Measurements from ENCODE around the gene DNAH11. TPM values are rescaled to one million over a fixed set of nuclear protein-coding genes. Genes with fewer than 3 reads are reported as not detected.

DNAH11 gene
- total RNA-seq, 1 experiment from 2014 or later = 0.39 TPM

- TF ChIP-seq TCF7L2 (IDR thresholded peaks at IDR 0.05; ENCODE audit: borderline replicate concordance, extremely low read depth, insufficient read depth, insufficient read length) (peak; percentile 23), CBX3 (IDR thresholded peaks at IDR 0.05; ENCODE audit: low read depth) (no peak; the same call in 1 of the 2 replicates)
- TF ChIP-seq, protein P1, sequence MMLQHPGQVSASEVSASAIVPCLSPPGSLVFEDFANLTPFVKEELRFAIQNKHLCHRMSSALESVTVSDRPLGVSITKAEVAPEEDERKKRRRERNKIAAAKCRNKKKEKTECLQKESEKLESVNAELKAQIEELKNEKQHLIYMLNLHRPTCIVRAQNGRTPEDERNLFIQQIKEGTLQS (IDR thresholded peaks at IDR 0.05) = no peak
These were observed 402.8 kb downstream of the DNAH11 start, which contains the start of gene CDCA7L (continued) for GRCh38 chr7:21945454-21946221.

GRCh38 chr7:21946222-21946709 lies 403.4 kb downstream of the DNAH11 start:
- Histone ChIP-seq H3K27me3 (ENCODE audit: insufficient read depth, low read length) (no peaks in the 10 kb centered on the region), H2AFZ (ENCODE audit: low read depth, low read length, poor library complexity, severe bottlenecking) (peak overlapping the region; percentile 66), H3K4me1 (ENCODE audit: control insufficient read depth in 1 of 2, insufficient read depth in 2 of 2, low read length in 2 of 2) (peaks cover 12 to 19% of the 10 kb centered on the region in 2 experiments), H4K20me1 (ENCODE audit: insufficient read depth) (no peaks in the 10 kb centered on the region), H3K79me2 (ENCODE audit: insufficient read depth, low read length) (peaks cover 40% of the 10 kb centered on the region), H3K9me3 (ENCODE audit: control insufficient read depth in 1 of 2, insufficient read depth in 1 of 2, low read depth in 1 of 2, low read length in 2 of 2) (no peaks in the 10 kb centered on the region), H3K9ac (ENCODE audit: low read length) (peak overlapping the region; percentile 89), H3K27ac (ENCODE audit: low read depth, low read length) (peak overlapping the region; percentile 93), H3K4me3 (replicated peaks in 1 of 2; ENCODE audit: low read depth in 1 of 2, low read length in 2 of 2) (peak overlapping the region; percentile 84 to 90), H3K4me2 (ENCODE audit: low read length) (peak overlapping the region; percentile 97), H3K36me3 (ENCODE audit: control insufficient read depth in 1 of 2, insufficient read depth in 2 of 2, low read length in 2 of 2) (no peaks in the 10 kb centered on the region), H3K9me2 (ENCODE audit: insufficient read depth) (no peaks in the 10 kb centered on the region)
- intact Hi-C loops (cut with micrococcal nuclease) = no loop called here
- peak; percentile 16 for ATAC-seq
- ChIA-PET POLR2A (interaction anchor here (1.4 kb wide), 1 partner anchor 25 kb away, joined by 7 read pairs; no protein-coding TSS in a partner anchor), RAD21 (ENCODE audit: low non-redundant PET in 1 of 2, low total read pairs in 2 of 2, uncharacterized antibody in 2 of 2, unreplicated experiment in 2 of 2) (no interaction called here), CTCF (no interaction called here)
- no peak for DNase-seq (ENCODE audit: low read depth, low spot score)
- TF ChIP-seq, protein P1 (IDR thresholded peaks at IDR 0.05) = no peak
- TF ChIP-seq CBX3 (IDR thresholded peaks at IDR 0.05; ENCODE audit: low read depth) = 0 out of 2 replicates have a peak, but pooled peaks have one; percentile 13
- BruUV-seq (replicated peaks) = TSS peak; percentile 71

GRCh38 chr7:21947056-21947455 lies 404.2 kb downstream of the DNAH11 start:
- no peaks in the 10 kb centered on the region for H3K36me3 ChIP-seq (ENCODE audit: control insufficient read depth in 1 of 2, insufficient read depth in 2 of 2, low read length in 2 of 2)
- peak overlapping the region; percentile 23 for H2AFZ ChIP-seq (ENCODE audit: low read depth, low read length, poor library complexity, severe bottlenecking)

More at GRCh38 chr7:21947056-21947455, 404.2 kb downstream of the DNAH11 start:
- H3K9ac ChIP-seq (ENCODE audit: low read length) = no peak overlapping the region
- H3K79me2 ChIP-seq (ENCODE audit: insufficient read depth, low read length) = peaks cover 32% of the 10 kb centered on the region
- peaks cover 12 to 19% of the 10 kb centered on the region in 2 experiments for H3K4me1 ChIP-seq (ENCODE audit: control insufficient read depth in 1 of 2, insufficient read depth in 2 of 2, low read length in 2 of 2)
- no peak overlapping the region for H3K4me3 ChIP-seq (replicated peaks in 1 of 2; ENCODE audit: low read depth in 1 of 2, low read length in 2 of 2)
- no peaks in the 10 kb centered on the region for H4K20me1 ChIP-seq (ENCODE audit: insufficient read depth)
- H3K27ac ChIP-seq (ENCODE audit: low read depth, low read length) = no peak overlapping the region
- no peak for TF ChIP-seq RAD21 (IDR thresholded peaks at IDR 0.05; ENCODE audit: low read depth)
- no peak for TF ChIP-seq POLR2A (IDR thresholded peaks at IDR 0.05; ENCODE audit: borderline replicate concordance, extremely low read depth, insufficient read depth, insufficient read length)
- TF ChIP-seq POLR2AphosphoS5 (IDR thresholded peaks at IDR 0.05; ENCODE audit: low read depth, low read length) = no peak
- TF ChIP-seq TCF7L2 (IDR thresholded peaks at IDR 0.05; ENCODE audit: borderline replicate concordance, extremely low read depth, insufficient read depth, insufficient read length) = no peak
- no peak for TF ChIP-seq EGR1 (IDR thresholded peaks at IDR 0.05; ENCODE audit: low read depth)
- intact Hi-C loops (cut with micrococcal nuclease) = no loop called here
- DNase-seq (ENCODE audit: low read depth, low spot score) (no peak), ATAC-seq (no peak)
- RAD21 ChIA-PET (ENCODE audit: low non-redundant PET in 1 of 2, low total read pairs in 2 of 2, uncharacterized antibody in 2 of 2, unreplicated experiment in 2 of 2) = no interaction called here
- POLR2A ChIA-PET = no interaction called here
- H3K27me3 ChIP-seq (ENCODE audit: insufficient read depth, low read length) = no peaks in the 10 kb centered on the region
- H3K9me3 ChIP-seq (ENCODE audit: control insufficient read depth in 1 of 2, insufficient read depth in 1 of 2, low read depth in 1 of 2, low read length in 2 of 2) = no peaks in the 10 kb centered on the region
- CTCF ChIA-PET = no interaction called here
- H3K9me2 ChIP-seq (ENCODE audit: insufficient read depth) = no peaks in the 10 kb centered on the region
- BruUV-seq (replicated peaks) = no TSS peak
- H3K4me2 ChIP-seq (ENCODE audit: low read length) = no peak overlapping the region

All from HCT116 (cell line).